Frontal cortex (tissue), 4 donors: Measurements from ENCODE around the gene NPIPA1. TPM values are rescaled to one million over a fixed set of nuclear protein-coding genes. Genes with fewer than 3 reads are reported as not detected.
"Not testable (repeated sequence)": the region's sequence is repeated elsewhere in the genome, so short reads cannot be mapped to it uniquely, and the experiment has no call there.

ENCODE experiments used
- DNase-seq, 2 donors: peaks; one replicate each; pipeline ENCODE4 v3.0.0; 2012; ENCODE audit warnings: low spot score in 2 of 2
- FAIRE-seq: peaks from 2 replicates; lab custom pipeline; 2012; peaks lifted over from hg19 to GRCh38; lab: Jason Lieb, UNC
- total RNA-seq: library from RNA; depleted of rRNA; stranded (reverse); fragments of >200 nt; gene quantifications from one replicate; pipeline ENCODE4 v1.2.3, GENCODE V29; 2014
- donor health status: control.
- donor health status: control.
- donor health status: control.

NPIPA1 gene
- 48.9 TPM for total RNA-seq

GRCh38 chr16:14937143-14937542, at the start of gene NPIPA1:
Gene NPIPA1, plus strand, starts transcription at chr16:14937443. Its CDS starts 0 bp downstream, at chr16:14937443.
- FAIRE-seq, DNase-seq: not testable (repeated sequence)

- DNase-seq, FAIRE-seq: not testable (repeated sequence)
These were observed 45.1 kb upstream of the NPIPA1 start for GRCh38 chr16:14892111-14892510.

GRCh38 chr16:14895382-14895781, 41.9 kb upstream of the NPIPA1 start:
- FAIRE-seq, DNase-seq: not testable (repeated sequence)

DNA sequence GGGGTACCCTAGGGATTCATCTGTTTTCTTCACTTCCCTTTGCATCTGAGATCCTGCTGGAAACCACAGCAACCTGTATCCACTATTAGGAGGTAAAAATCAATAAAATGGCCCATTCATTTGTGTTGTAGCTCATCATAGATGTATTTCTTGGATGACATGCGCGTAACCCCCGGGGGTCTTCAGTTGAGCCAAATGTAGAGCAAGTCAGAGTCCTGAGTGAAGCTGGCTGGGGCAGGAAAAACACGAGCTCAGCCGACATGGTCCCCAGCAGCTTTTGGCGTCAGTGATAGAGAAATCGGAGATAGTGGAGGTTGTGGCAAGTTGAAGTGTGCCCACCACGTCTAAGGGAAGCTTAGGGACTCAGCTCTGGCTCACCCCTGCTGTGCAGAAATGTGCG, 41.2 kb upstream of the NPIPA1 start:
- not testable (repeated sequence) for DNase-seq, FAIRE-seq

GRCh38 chr16:14897006-14897664, 40.1 kb upstream of the NPIPA1 start:
- DNase-seq, FAIRE-seq: not testable (repeated sequence)

- not testable (repeated sequence) for FAIRE-seq, DNase-seq
These were observed 39.1 kb upstream of the NPIPA1 start for GRCh38 chr16:14898162-14898561.

DNA sequence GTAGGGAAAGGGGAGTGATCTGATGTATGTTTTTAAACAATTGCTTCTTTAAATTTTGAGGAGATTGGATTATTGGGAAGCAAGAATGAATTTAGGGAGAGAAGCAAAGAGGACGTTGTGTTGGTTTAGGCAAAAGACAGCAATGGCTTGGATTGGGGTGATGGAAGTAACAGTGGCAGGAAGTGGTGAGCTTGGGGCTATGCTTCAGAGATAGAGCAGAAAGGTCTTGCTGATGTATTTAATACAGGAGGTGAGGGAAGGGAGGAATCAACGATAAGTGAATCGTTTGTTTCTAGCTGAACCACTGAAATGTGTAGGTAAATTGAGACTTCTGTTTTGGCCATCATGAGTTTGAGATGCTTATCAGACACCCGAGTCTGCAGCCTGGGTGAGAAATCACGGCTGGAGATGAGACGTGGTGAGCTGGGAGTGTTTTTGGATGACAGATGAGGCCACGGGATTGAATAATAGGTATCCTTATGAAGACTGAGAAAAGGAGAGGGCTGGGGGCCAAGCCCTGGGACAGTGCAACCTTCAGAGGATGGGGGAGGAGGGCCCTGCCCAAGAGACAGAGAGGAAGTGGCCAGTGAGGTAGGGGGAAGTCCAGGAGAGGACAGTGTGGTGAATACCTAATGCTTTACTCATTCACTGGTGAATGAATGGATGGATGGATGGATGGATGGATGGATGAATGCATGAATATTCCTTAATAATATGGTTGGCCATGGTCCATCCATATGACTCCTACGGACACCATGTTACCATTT, 33.9 kb upstream of the NPIPA1 start:
- not testable (repeated sequence) for FAIRE-seq, DNase-seq

- FAIRE-seq, DNase-seq: not testable (repeated sequence)
These were observed 27.5 kb upstream of the NPIPA1 start for GRCh38 chr16:14909744-14910143.

GRCh38 chr16:14910833-14911629, 26.2 kb upstream of the NPIPA1 start:
- peak; percentile 21 for FAIRE-seq
- DNase-seq, result not testable (repeated sequence)

- not testable (repeated sequence) for DNase-seq, FAIRE-seq
These were observed 25.3 kb upstream of the NPIPA1 start for GRCh38 chr16:14911954-14912353.

DNA sequence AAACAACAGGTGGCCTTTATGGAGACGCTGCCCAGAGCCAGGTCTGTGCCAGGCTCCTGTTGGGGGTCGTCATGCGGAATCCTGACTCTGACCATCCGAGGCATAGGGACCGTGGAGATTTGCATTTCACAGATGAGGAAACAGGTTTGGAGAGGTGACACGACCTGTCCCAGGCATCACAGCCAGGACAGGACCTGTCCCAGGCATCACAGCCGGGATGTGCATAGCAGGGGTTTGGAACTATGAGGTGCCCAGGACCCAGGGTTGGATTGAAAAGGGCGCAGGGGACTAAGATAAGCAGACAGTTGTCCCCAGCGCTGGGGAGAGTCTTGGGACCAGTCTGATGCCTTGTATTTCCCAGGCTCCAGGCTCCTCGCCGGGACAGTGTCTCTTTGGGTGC, 24.7 kb upstream of the NPIPA1 start:
- not testable (repeated sequence) for FAIRE-seq, DNase-seq

- not testable (repeated sequence) for FAIRE-seq
- peak in 1 of 2 donors; percentile 14 for DNase-seq
These were observed 18.7 kb upstream of the NPIPA1 start for GRCh38 chr16:14918504-14918903.

- FAIRE-seq, DNase-seq: not testable (repeated sequence)
These were observed 17.2 kb upstream of the NPIPA1 start for GRCh38 chr16:14919837-14920600.

DNA sequence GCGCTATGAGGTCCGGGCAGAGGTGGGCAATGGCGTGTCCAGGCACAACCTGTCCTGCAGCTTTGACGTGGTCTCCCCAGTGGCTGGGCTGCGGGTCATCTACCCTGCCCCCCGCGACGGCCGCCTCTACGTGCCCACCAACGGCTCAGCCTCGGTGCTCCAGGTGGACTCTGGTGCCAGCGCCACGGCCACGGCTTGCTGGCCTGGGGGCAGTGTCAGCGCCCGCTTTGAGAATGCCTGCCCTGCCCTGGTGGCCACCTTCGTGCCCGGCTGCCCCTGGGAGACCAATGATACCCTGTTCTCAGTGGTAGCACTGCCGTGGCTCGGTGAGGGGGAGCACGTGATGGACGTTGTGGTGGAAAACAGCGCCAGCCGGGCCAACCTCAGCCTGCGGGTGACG, 15.0 kb upstream of the NPIPA1 start:
- not testable (repeated sequence) for DNase-seq, FAIRE-seq

- not testable (repeated sequence) for FAIRE-seq
These were observed 14.3 kb upstream of the NPIPA1 start for GRCh38 chr16:14922968-14923367.

GRCh38 chr16:14923394-14924088, 13.7 kb upstream of the NPIPA1 start:
- not testable (repeated sequence) for FAIRE-seq, DNase-seq

More at GRCh38 chr16:14922968-14923367, 14.3 kb upstream of the NPIPA1 start:
- DNase-seq, result not testable (repeated sequence)

DNA sequence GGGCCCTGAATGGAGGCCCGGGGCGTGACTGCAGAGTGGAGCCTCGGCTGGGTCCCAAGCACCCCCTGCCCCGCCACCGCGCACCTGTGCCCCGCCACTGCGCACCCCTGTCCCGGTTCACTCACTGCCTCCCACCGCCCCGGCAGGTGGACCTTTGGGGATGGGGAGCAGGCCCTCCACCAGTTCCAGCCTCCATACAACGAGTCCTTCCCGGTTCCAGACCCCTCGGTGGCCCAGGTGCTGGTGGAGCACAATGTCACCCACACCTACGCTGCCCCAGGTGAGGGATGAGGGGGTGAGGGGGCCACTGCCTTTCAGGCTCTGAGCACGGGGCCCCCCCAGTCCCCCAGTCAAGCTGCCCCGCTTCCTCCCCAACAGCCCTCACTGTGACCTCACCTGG, 12.9 kb upstream of the NPIPA1 start:
- FAIRE-seq, result not testable (repeated sequence)

DNA sequence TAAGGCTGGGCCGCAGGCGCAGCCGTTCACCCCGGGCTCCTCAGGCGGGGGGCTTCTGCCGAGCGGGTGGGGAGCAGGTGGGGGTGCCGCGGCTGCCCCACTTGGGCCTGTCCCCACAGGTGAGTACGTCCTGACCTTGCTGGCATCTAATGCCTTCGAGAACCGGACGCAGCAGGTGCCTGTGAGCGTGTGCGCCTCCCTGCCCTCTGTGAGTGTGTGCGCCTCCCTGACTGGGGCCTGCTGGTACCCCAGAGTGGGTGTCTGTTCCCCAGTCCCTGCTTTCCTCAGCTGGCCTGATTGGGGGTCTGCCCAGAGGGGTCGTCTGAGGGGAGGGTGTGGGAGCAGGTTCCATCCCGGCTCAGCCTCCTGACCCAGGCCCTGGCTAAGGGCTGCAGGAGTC, 12.3 kb upstream of the NPIPA1 start:
- not testable (repeated sequence) for FAIRE-seq

More for the DNA sequence above, 12.9 kb upstream of the NPIPA1 start:
- not testable (repeated sequence) for DNase-seq

More for the DNA sequence above, 12.3 kb upstream of the NPIPA1 start:
- not testable (repeated sequence) for DNase-seq
